HG02885 (cell line): Measurements from ENCODE around the gene KRT80.

Experiments
- ATAC-seq: cut with Tn5 transposase; IDR thresholded peaks from one replicate; pipeline ENCODE4 v1.9.1; 2021; ENCODE audit warnings: mild to moderate bottlenecking; ENCODE audit not compliant: unreplicated experiment, poor library complexity

KRT80 gene

GRCh38 chr12:52229836-52230343 lies 38.1 kb upstream of the KRT80 start:
- no peak for ATAC-seq

- no peak for ATAC-seq
These were observed 37.1 kb upstream of the KRT80 start for GRCh38 chr12:52228931-52229330.

- ATAC-seq, result no peak
These were observed 36.6 kb upstream of the KRT80 start for GRCh38 chr12:52228366-52228765.

GRCh38 chr12:52227606-52228166 lies 35.9 kb upstream of the KRT80 start:
- no peak for ATAC-seq

- ATAC-seq, result no peak
These were observed 34.6 kb upstream of the KRT80 start for GRCh38 chr12:52226446-52226845.

GRCh38 chr12:52225752-52226151 lies 33.9 kb upstream of the KRT80 start:
- ATAC-seq, result no peak

GRCh38 chr12:52224151-52224550 lies 32.3 kb upstream of the KRT80 start:
- ATAC-seq, result no peak

GRCh38 chr12:52223406-52224039 lies 31.7 kb upstream of the KRT80 start:
- no peak for ATAC-seq

- no peak for ATAC-seq
These were observed 30.9 kb upstream of the KRT80 start for GRCh38 chr12:52222692-52223091.

- ATAC-seq, result no peak
These were observed 30.2 kb upstream of the KRT80 start for GRCh38 chr12:52221912-52222457.

- ATAC-seq, result no peak
These were observed 29.4 kb upstream of the KRT80 start for GRCh38 chr12:52221070-52221781.

- ATAC-seq, result no peak
These were observed 28.7 kb upstream of the KRT80 start for GRCh38 chr12:52220477-52220876.

GRCh38 chr12:52218001-52218400 lies 26.2 kb upstream of the KRT80 start:
- ATAC-seq, result no peak

GRCh38 chr12:52217223-52217622 lies 25.4 kb upstream of the KRT80 start:
- no peak for ATAC-seq

- ATAC-seq, result no peak
These were observed 25.0 kb upstream of the KRT80 start for GRCh38 chr12:52216807-52217206.

GRCh38 chr12:52216100-52216499 lies 24.3 kb upstream of the KRT80 start:
- ATAC-seq, result no peak

- no peak for ATAC-seq
These were observed 23.8 kb upstream of the KRT80 start for GRCh38 chr12:52215587-52216031.

GRCh38 chr12:52214421-52214802 lies 22.6 kb upstream of the KRT80 start:
- no peak for ATAC-seq

- no peak for ATAC-seq
These were observed 22.0 kb upstream of the KRT80 start for GRCh38 chr12:52213564-52214420.
